ENCODE data around the gene ANTKMT. TPM values are rescaled to one million over a fixed set of nuclear protein-coding genes. Genes with fewer than 3 reads are reported as not detected.
"Not testable (repeated sequence)": the region's sequence is repeated elsewhere in the genome, so short reads cannot be mapped to it uniquely, and the experiment has no call there.

ANTKMT gene
- total and polyA plus RNA-seq, 10 donors: 28.6 to 77.2 (median 38.7) TPM

DNA sequence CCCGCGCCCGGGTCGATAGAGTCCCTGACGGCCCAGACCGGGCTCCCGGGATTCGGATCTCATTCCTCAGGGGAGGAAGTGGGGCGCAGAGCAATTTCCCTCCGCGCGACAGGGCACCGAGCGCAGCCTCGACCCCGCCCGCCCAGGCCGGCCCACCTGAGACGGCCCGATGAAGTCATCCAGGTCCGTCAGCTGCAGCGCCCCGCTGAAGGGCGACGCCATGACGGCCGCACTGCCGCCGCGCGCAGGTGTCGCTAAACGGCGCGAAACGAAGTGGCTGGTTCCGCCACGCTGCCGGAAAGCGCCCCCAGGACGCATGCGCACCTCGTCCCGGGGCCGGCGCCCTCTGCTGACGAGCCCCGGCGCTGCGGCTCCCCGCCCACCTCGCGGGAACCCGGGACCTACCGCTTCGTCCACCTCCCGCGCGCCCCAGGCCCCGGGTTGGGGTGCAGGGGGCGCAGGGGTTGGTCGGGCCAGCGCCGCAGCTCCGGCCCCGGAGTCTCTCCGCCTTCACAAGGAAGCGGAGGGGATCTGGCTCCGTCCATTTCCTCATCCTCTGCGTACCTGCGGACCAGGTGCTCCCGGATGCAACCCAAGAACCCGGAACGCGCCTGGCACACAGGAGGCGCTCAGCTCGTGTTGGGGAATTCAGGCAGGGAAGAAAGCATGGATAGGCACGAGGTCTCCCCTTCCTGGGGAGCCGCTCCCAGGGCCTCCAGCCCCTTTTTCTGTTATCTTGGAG is 20.0 kb downstream of the ANTKMT start, which contains the start of gene CIAO3:
TSS of gene CIAO3 (minus strand) at position 234 of the 742 bp plus-strand sequence. CDS start at position 222, 12 bp downstream.
- TF ChIP-seq, protein P1, sequence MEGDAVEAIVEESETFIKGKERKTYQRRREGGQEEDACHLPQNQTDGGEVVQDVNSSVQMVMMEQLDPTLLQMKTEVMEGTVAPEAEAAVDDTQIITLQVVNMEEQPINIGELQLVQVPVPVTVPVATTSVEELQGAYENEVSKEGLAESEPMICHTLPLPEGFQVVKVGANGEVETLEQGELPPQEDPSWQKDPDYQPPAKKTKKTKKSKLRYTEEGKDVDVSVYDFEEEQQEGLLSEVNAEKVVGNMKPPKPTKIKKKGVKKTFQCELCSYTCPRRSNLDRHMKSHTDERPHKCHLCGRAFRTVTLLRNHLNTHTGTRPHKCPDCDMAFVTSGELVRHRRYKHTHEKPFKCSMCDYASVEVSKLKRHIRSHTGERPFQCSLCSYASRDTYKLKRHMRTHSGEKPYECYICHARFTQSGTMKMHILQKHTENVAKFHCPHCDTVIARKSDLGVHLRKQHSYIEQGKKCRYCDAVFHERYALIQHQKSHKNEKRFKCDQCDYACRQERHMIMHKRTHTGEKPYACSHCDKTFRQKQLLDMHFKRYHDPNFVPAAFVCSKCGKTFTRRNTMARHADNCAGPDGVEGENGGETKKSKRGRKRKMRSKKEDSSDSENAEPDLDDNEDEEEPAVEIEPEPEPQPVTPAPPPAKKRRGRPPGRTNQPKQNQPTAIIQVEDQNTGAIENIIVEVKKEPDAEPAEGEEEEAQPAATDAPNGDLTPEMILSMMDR (IDR thresholded peaks at IDR 0.05 in 8 of 11, conservative IDR thresholded peaks at IDR 0.05 in 3 of 11): peak; percentile 92 to 99 (median 98)
- TF ChIP-seq POLR2A (IDR thresholded peaks at IDR 0.05) (peak in 1 of 3 donors; percentile 60), POLR2AphosphoS5 (IDR thresholded peaks at IDR 0.05) (peak; percentile 99 to 100 (median 100))
- 0 to 1% (median 1%) methylated on average over 8 to 79 of the region's 79 CpGs for WGBS, 5 donors
- Histone ChIP-seq H3K27ac (peak within 1 kb of the TSS in 7 of 8 donors; percentile 67 to 89 (median 78)), H3K36me3 (peaks cover 0 to 37% (median 22%) of the 10 kb centered on the region in 6 donors), H3K27me3 (replicated peaks in 1 of 7) (peaks cover 0 to 24% (median 0%) of the 10 kb centered on the region in 7 donors), H3K9me3 (no peaks in the 10 kb centered on the region), H3K4me3 (peak within 1 kb of the TSS; percentile 81 to 97 (median 91)), H3K4me1 (peaks cover 14 to 50% (median 24%) of the 10 kb centered on the region in 6 donors)
- DNase-seq: peak; percentile 97
- intact Hi-C loops (cut with DNase I; ENCODE audit: low total_unique reads): no loop called here

DNA sequence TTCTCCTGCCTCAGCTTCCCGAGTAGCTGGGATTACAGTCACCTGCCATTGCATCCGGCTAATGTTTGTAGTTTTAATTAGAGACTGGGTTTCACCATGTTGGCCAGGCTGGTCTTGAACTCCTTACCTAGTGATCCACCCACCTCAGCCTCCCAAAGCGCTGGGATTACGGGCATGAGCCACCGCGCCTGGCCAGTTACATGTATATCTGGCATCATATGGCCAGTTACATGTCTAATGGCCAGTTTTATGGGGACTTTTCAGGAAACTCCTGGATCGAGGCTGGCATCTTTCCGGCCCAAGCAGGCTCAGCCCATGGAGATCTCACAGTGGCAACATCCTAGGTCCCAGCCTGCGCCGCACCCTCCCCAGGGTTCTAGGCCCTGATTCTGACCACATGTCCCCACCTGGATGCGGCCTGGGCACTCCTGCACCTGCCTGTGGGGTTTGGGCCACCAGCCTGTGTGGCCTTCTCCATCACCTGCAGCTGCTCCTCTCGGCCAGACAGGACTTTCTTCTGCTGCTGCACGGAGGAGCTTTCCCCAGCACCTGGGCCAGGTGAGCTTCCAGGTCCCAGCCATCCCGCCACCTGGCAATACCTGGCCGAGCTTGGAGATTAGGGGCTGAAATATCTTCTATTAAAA is 21.2 kb downstream of the ANTKMT start:
- peaks cover 14 to 43% (median 24%) of the 10 kb centered on the region in 6 donors for H3K4me1 ChIP-seq
- WGBS, 5 donors: 90 to 99% (median 91%) methylated on average over 9 to 15 of the region's 15 CpGs
- DNase-seq: peak; percentile 71
- no peaks in the 10 kb centered on the region for H3K9me3 ChIP-seq
- intact Hi-C loops (cut with DNase I; ENCODE audit: low total_unique reads): no loop called here
- H3K4me3 ChIP-seq: no peak overlapping the region
- no peak overlapping the region for H3K27ac ChIP-seq
- TF ChIP-seq POLR2A (IDR thresholded peaks at IDR 0.05) (no peak), POLR2AphosphoS5 (IDR thresholded peaks at IDR 0.05) (no peak)
- TF ChIP-seq, protein P1 (IDR thresholded peaks at IDR 0.05 in 8 of 11, conservative IDR thresholded peaks at IDR 0.05 in 3 of 11): no peak
- H3K36me3 ChIP-seq: peaks cover 0 to 25% (median 10%) of the 10 kb centered on the region in 6 donors
- peaks cover 0 to 24% (median 0%) of the 10 kb centered on the region in 7 donors for H3K27me3 ChIP-seq (replicated peaks in 1 of 7)

DNA sequence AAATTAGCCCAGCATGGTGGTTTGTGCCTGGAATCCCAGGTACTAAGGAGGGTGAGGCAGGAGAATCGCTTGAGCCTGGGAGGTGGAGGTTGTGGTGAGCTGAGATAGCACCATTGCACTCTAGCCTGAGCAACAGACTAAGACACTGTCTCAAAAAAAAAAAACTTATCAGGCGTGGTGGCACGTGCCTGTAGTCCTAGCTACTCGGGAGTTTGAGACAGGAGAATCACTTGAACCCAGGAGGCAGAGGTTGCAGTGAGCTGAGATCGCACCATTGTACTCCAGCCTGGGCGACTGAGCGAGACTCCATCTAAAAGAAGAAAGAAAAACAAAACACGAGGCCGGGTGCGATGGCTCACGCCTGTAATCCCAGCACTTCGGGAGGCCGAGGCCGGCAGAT is 21.9 kb downstream of the ANTKMT start:
- intact Hi-C loops (cut with DNase I; ENCODE audit: low total_unique reads): not testable (repeated sequence)

DNA sequence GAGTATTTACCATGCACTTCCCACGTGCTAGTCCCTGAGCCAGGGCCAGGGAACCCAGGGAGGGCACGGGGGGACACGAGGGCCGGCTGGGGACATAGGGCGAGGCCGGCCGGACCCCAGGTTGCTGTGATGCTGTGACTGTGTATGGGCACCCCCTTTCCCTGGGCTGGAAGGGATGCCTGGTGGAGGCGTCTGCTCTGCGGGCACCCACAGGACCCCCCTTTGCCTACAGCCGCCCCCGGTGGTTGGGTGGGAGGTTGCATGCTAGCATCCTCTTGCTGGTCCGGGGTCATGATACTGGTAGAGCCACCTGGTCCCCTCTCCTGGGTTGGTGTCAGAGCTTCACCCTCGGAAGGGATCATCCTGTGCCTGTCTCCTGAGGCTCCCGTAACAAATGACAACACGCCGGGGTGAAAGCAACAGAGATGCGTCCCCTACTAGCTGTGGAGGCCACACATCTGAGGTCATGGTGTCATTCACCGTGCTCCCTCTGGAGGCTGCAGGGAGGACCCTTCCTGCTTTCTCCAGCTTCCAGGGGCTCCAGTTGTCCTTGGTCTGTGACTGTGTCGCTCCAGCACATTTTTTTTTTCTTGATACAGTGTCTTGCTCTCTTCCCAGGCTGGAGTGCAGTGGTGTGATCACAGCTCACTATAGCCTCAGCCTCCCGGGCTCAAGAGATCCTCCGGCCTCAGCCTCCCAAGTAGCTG is 23.0 kb downstream of the ANTKMT start:
- 79 to 89% (median 85%) methylated on average over 17 to 21 of the region's 21 CpGs for WGBS, 5 donors
- peak; percentile 75 for DNase-seq
- intact Hi-C loops (cut with DNase I; ENCODE audit: low total_unique reads): no loop called here

More for the DNA sequence above, 21.9 kb downstream of the ANTKMT start:
- Histone ChIP-seq H3K36me3 (peaks cover 0 to 18% (median 2%) of the 10 kb centered on the region in 6 donors), H3K4me1 (peaks cover 14 to 36% (median 23%) of the 10 kb centered on the region in 6 donors), H3K27me3 (replicated peaks in 1 of 7) (peaks cover 0 to 24% (median 0%) of the 10 kb centered on the region in 7 donors)
- H3K27ac ChIP-seq, H3K4me3 ChIP-seq, DNase-seq, H3K9me3 ChIP-seq: not testable (repeated sequence)
- WGBS, 5 donors: 84 to 91% (median 89%) methylated on average over 14 of the region's 14 CpGs

More for the DNA sequence above, 23.0 kb downstream of the ANTKMT start:
- Histone ChIP-seq H3K4me3 (no peak overlapping the region), H3K36me3 (peaks cover 0 to 7% (median 0%) of the 10 kb centered on the region in 6 donors), H3K27me3 (replicated peaks in 1 of 7) (peaks cover 0 to 24% (median 0%) of the 10 kb centered on the region in 7 donors), H3K4me1 (peaks cover 14 to 26% (median 22%) of the 10 kb centered on the region in 6 donors), H3K9me3 (no peaks in the 10 kb centered on the region), H3K27ac (no peak overlapping the region)
- no peak for TF ChIP-seq POLR2AphosphoS5 (IDR thresholded peaks at IDR 0.05)
- no peak for TF ChIP-seq POLR2A (IDR thresholded peaks at IDR 0.05)
- TF ChIP-seq, protein P1 (IDR thresholded peaks at IDR 0.05 in 8 of 11, conservative IDR thresholded peaks at IDR 0.05 in 3 of 11): no peak
